BJ (cell line): Measurements from ENCODE around the gene GPC6. TPM values are rescaled to one million over a fixed set of nuclear protein-coding genes. Genes with fewer than 3 reads are reported as not detected.
"Not testable (repeated sequence)": the region's sequence is repeated elsewhere in the genome, so short reads cannot be mapped to it uniquely, and the experiment has no call there.

Source experiments
- CTCF ChIA-PET: fragments of 350-600 bp; formaldehyde crosslinking; extraction: SDS; loops from one replicate; lab custom pipeline; 2021; ENCODE audit warnings: antibody characterized with exemption, inconsistent platforms; lab: Yijun Ruan, JAX
- POLR2A ChIA-PET: fragments of 300-600 bp; sonication (Branson Sonifier 250); formaldehyde crosslinking; extraction: SDS; loops from one replicate; lab custom pipeline; 2021; ENCODE audit warnings: antibody characterized with exemption; lab: Charles Lee
- DNase-seq: peaks from one replicate; pipeline ENCODE4 v3.0.0-alpha.2; 2011; ENCODE audit warnings: low read depth
- H3K27me3 ChIP-seq: 2 replicates; pipeline ENCODE4 v1.6.0; 2011; ENCODE audit warnings: low read length; ENCODE audit not compliant: control insufficient read depth, insufficient read depth
- H3K36me3 ChIP-seq: 2 replicates; pipeline ENCODE4 v1.5.1; 2011; ENCODE audit warnings: low read length; ENCODE audit not compliant: control insufficient read depth, insufficient read depth
- H3K4me3 ChIP-seq: 2 replicates; pipeline ENCODE4 v1.5.1; 2011; ENCODE audit warnings: low read depth, mild to moderate bottlenecking, control low read depth, low read length
- CTCF ChIP-seq: IDR thresholded peaks from 2 replicates; pipeline ENCODE4 v1.5.1; 2011; ENCODE audit warnings: low read depth, mild to moderate bottlenecking, control low read depth, inconsistent platforms, low read length, moderate library complexity; ENCODE audit not compliant: insufficient read depth
- polyA plus RNA-seq: library from polyadenylated mRNA; depleted of rRNA; stranded (reverse); fragments of >200 nt; gene quantifications from 2 replicates; pipeline ENCODE4 v1.2.3, GENCODE V29; 2011

Gene GPC6
- polyA plus RNA-seq, 1 experiment, result 23.0 TPM

- CTCF ChIA-PET, result no interaction called here
- no peaks in the 10 kb centered on the region for H3K27me3 ChIP-seq
- POLR2A ChIA-PET, result no interaction called here
- no peak for DNase-seq
- TF ChIP-seq CTCF, result no peak
- H3K4me3 ChIP-seq, result no peak overlapping the region
- H3K36me3 ChIP-seq, result no peaks in the 10 kb centered on the region
These were observed 32.9 kb upstream of the GPC6 start for GRCh38 chr13:93193682-93194081.

DNA sequence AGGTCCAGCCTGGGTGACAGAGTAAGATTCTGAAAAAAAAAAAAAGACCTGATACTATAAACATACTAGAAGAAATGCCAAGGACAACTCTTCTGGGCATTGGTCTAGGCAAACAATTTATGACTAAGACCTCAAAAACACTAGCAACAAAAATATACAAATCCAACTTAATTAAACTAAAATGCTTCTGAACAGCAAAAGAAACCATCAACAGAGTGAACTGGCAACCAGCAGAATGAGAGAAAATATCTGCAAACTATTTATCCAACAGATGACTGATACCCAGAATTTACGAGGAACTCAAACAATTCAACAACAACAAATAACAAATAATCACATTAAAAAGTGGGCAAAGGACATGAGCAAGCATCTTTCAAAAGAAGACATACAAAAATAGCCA, 26.8 kb upstream of the GPC6 start:
- no peak for TF ChIP-seq CTCF

DNA sequence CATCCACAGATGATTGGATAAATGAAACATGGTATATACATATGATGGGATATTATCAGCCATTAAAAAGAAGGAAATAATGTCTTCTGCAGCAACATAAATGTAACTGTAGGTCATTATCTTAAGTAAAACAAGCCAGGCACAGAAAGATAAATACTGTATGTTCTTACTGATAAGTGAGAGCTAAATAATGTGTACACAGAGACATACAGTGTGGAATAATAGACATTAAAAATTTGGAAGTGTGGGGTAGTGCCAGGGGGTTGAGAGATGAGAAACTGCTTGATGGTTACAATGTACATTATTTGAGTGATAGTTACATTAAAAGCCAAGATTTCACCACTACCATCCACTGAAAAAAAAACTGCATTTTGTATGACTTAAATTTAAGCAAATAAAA, 26.0 kb upstream of the GPC6 start:
- Histone ChIP-seq H3K27me3 (no peaks in the 10 kb centered on the region), H3K36me3 (no peaks in the 10 kb centered on the region), H3K4me3 (no peak overlapping the region)
- POLR2A ChIA-PET, result no interaction called here
- no peak for TF ChIP-seq CTCF
- CTCF ChIA-PET, result no interaction called here
- no peak for DNase-seq

More for the DNA sequence above, 26.8 kb upstream of the GPC6 start:
- H3K36me3 ChIP-seq, result no peaks in the 10 kb centered on the region
- CTCF ChIA-PET, result no interaction called here
- H3K27me3 ChIP-seq, result no peaks in the 10 kb centered on the region
- POLR2A ChIA-PET, result no interaction called here
- no peak for DNase-seq
- H3K4me3 ChIP-seq, result no peak overlapping the region

GRCh38 chr13:93201992-93202558, 24.5 kb upstream of the GPC6 start:
- Histone ChIP-seq H3K36me3 (no peaks in the 10 kb centered on the region), H3K4me3 (no peak overlapping the region), H3K27me3 (no peaks in the 10 kb centered on the region)
- ChIA-PET CTCF (interaction anchor here (0.9 kb wide), 1 partner anchor 11 kb away, joined by 3 read pairs; no protein-coding TSS in a partner anchor), POLR2A (no interaction called here)
- no peak for DNase-seq
- TF ChIP-seq CTCF, result no peak

DNA sequence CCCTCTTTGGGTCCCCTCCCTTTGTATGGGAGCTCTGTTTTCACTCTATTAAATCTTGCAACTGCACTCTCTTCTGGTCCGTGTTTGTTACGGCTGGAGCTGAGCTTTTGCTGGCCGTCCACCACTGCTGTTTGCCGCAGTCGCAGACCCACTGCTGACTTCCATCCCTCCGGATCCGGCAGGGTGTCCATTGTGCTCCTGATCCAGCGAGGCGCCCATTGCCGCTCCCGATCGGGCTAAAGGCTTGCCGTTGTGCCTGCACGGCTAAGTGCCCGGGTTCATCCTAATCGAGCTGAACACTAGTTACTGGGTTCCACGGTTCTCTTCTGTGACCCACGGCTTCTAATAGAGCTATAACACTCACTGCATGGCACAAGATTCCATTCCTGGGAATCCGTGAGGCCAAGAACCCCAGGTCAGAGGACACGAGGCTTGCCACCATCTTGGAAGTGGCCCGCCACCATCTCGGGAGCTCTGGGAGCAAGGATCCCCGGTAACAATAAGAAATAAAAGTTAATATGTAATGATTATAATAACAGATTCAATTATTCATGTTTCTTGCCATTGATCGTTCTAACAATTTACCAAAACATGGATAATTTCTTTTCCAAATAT, 19.7 kb upstream of the GPC6 start:
- H3K27me3 ChIP-seq, POLR2A ChIA-PET, H3K36me3 ChIP-seq, DNase-seq, H3K4me3 ChIP-seq: not testable (repeated sequence)
- CTCF ChIA-PET, result interaction anchor here (0.6 to 0.7 kb wide), 3 partner anchors 165 to 259 kb away, joined by 3 to 4 read pairs (median 3); no protein-coding TSS in a partner anchor
